A673 (cell line): ENCODE data around the gene TRIM41. TPM values are rescaled to one million over a fixed set of nuclear protein-coding genes. Genes with fewer than 3 reads are reported as not detected.

Experiments
- BruUV-seq: library from RNA; stranded (reverse); fragments of 400-500 nt; replicated peaks from 2 replicates; lab custom pipeline; 2021; lab: Mats Ljungman, UMichigan
- CTCF ChIA-PET: fragments of 300-600 bp; sonication (Branson Sonifier 250); formaldehyde crosslinking; loops from one replicate; lab custom pipeline; 2022; ENCODE audit warnings: antibody characterized with exemption; lab: Charles Lee
- POLR2A ChIA-PET: fragments of 300-600 bp; sonication (Branson Sonifier 250); formaldehyde crosslinking; loops from one replicate; lab custom pipeline; 2022; ENCODE audit warnings: antibody characterized with exemption; ENCODE audit not compliant: low non-redundant PET; lab: Charles Lee
- DNase-seq: peaks from one replicate; pipeline ENCODE4 v3.0.0-alpha.2; 2015; ENCODE audit warnings: low spot score
- H3K27ac ChIP-seq: fragments of 200-600 bp; sonication (generic); 2 replicates; pipeline ENCODE4 v1.5.1; 2016; ENCODE audit warnings: mixed run types, low read depth, mild to moderate bottlenecking, mixed read lengths, antibody characterized with exemption, low read length; ENCODE audit not compliant: poor library complexity, severe bottlenecking
- H3K27me3 ChIP-seq: fragments of 200-600 bp; sonication (generic); replicated peaks from 2 replicates; pipeline ENCODE4 v1.6.1; 2017; ENCODE audit warnings: mixed run types, low read depth, mild to moderate bottlenecking, mixed read lengths, antibody characterized with exemption, low read length; ENCODE audit not compliant: insufficient read depth, poor library complexity
- H3K36me3 ChIP-seq: fragments of 200-600 bp; sonication (generic); 2 replicates; pipeline ENCODE4 v1.6.1; 2016; ENCODE audit warnings: mixed run types, mild to moderate bottlenecking, mixed read lengths, antibody characterized with exemption, low read length; ENCODE audit not compliant: insufficient read depth, poor library complexity, severe bottlenecking
- H3K4me1 ChIP-seq: fragments of 200-600 bp; sonication (generic); 2 replicates; pipeline ENCODE4 v1.6.1; 2017; ENCODE audit warnings: mixed run types, mild to moderate bottlenecking, mixed read lengths, antibody characterized with exemption, low read length; ENCODE audit not compliant: insufficient read depth, poor library complexity, severe bottlenecking
- H3K4me3 ChIP-seq: fragments of 200-600 bp; sonication (generic); 2 replicates; pipeline ENCODE4 v1.5.1; 2016; ENCODE audit warnings: low read depth, mixed run types, mild to moderate bottlenecking, mixed read lengths, low read length; ENCODE audit not compliant: poor library complexity, severe bottlenecking
- H3K9me3 ChIP-seq: fragments of 200-600 bp; sonication (generic); 2 replicates; pipeline ENCODE4 v1.6.1; 2016; ENCODE audit warnings: mixed run types, low read depth, mild to moderate bottlenecking, mixed read lengths, antibody characterized with exemption, low read length; ENCODE audit not compliant: poor library complexity, severe bottlenecking
- EZH2 ChIP-seq: fragments of 200-600 bp; sonication (generic); IDR thresholded peaks from 2 replicates; pipeline ENCODE4 v1.6.1; 2017; ENCODE audit warnings: borderline replicate concordance, low read depth, mild to moderate bottlenecking, mixed read lengths, antibody characterized with exemption, low read length; ENCODE audit not compliant: poor library complexity, severe bottlenecking
- intact Hi-C: fragments of 100-400 bp; cut with micrococcal nuclease; formaldehyde crosslinking; loops from one replicate; pipeline ENCODE4 v1.10.0; 2022; ENCODE audit not compliant: unreplicated experiment
- total RNA-seq: library from RNA; stranded (reverse); gene quantifications from 2 replicates; pipeline ENCODE4 v1.2.3, GENCODE V29; 2021
- TF ChIP-seq, protein P1 (sequence below): fragments of 300-800, 200-600 bp; sonication (generic); conservative IDR thresholded peaks from 2 replicates; pipeline ENCODE4 v1.5.1; 2017; ENCODE audit warnings: low read depth, mild to moderate bottlenecking, antibody characterized with exemption, low read length, moderate library complexity, mixed read lengths

The TRIM41 gene
- total RNA-seq, 1 experiment from 2014 or later, result 24.6 TPM

GRCh38 chr5:181222630-181223057 is 437 bp upstream of the TRIM41 start:
- peak overlapping the region; percentile 83 for H3K4me3 ChIP-seq
- no TSS peak for BruUV-seq
- ChIA-PET CTCF (no interaction called here), POLR2A (no interaction called here)
- H3K27me3 ChIP-seq, result no peaks in the 10 kb centered on the region
- no peak for TF ChIP-seq EZH2
- TF ChIP-seq, protein P1, sequence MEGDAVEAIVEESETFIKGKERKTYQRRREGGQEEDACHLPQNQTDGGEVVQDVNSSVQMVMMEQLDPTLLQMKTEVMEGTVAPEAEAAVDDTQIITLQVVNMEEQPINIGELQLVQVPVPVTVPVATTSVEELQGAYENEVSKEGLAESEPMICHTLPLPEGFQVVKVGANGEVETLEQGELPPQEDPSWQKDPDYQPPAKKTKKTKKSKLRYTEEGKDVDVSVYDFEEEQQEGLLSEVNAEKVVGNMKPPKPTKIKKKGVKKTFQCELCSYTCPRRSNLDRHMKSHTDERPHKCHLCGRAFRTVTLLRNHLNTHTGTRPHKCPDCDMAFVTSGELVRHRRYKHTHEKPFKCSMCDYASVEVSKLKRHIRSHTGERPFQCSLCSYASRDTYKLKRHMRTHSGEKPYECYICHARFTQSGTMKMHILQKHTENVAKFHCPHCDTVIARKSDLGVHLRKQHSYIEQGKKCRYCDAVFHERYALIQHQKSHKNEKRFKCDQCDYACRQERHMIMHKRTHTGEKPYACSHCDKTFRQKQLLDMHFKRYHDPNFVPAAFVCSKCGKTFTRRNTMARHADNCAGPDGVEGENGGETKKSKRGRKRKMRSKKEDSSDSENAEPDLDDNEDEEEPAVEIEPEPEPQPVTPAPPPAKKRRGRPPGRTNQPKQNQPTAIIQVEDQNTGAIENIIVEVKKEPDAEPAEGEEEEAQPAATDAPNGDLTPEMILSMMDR, result 0 out of 2 replicates have a peak, but pooled peaks have one; percentile 10
- peaks cover 11% of the 10 kb centered on the region for H3K4me1 ChIP-seq
- H3K36me3 ChIP-seq, result no peaks in the 10 kb centered on the region
- intact Hi-C loops, result loop anchor here (1.0 kb wide), 2 partner anchors 22 to 33 kb away; no protein-coding TSS in a partner anchor
- peak; percentile 82 for DNase-seq
- H3K9me3 ChIP-seq, result no peaks in the 10 kb centered on the region
- H3K27ac ChIP-seq, result peak overlapping the region; percentile 96

DNA sequence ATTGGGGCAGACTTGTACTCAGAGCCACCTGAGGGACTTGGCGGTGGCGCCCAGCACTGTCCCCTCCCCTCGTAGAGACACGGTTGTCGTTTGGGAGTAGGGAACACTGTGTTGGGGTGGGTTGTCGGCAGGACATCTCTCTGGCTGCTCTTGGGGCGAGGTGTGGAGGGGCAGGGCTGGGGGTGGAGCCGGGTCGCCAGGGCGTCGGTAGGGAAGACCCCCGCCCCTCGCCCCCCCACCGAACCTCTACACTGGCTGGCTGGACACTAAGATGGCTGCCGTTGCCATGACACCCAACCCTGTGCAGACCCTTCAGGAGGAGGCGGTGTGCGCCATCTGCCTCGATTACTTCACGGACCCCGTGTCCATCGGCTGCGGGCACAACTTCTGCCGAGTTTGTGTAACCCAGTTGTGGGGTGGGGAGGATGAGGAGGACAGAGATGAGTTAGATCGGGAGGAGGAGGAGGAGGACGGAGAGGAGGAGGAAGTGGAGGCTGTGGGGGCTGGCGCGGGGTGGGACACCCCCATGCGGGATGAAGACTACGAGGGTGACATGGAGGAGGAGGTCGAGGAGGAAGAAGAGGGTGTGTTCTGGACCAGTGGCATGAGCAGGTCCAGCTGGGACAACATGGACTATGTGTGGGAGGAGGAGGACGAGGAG is 778 bp downstream of the TRIM41 start:
- Histone ChIP-seq H3K36me3 (no peaks in the 10 kb centered on the region), H3K27me3 (no peaks in the 10 kb centered on the region), H3K4me1 (peaks cover 11% of the 10 kb centered on the region), H3K4me3 (peak overlapping the region; percentile 83), H3K27ac (peak overlapping the region; percentile 96), H3K9me3 (no peaks in the 10 kb centered on the region)
- intact Hi-C loops, result loop anchor here (1.0 kb wide), 1 partner anchor 20 kb away; no protein-coding TSS in a partner anchor
- DNase-seq, result no peak
- no peak for TF ChIP-seq EZH2
- TF ChIP-seq, protein P1, result no peak
- ChIA-PET CTCF (interaction anchor here (1.0 kb wide), 1 partner anchor 17 kb away, joined by 3 read pairs; no protein-coding TSS in a partner anchor), POLR2A (no interaction called here)
- TSS peak; percentile 38 for BruUV-seq

- POLR2A ChIA-PET, result no interaction called here
- Histone ChIP-seq H3K4me3 (peak overlapping the region; percentile 83), H3K36me3 (no peaks in the 10 kb centered on the region), H3K9me3 (no peaks in the 10 kb centered on the region), H3K27me3 (no peaks in the 10 kb centered on the region), H3K4me1 (peaks cover 11% of the 10 kb centered on the region), H3K27ac (peak overlapping the region; percentile 96)
- DNase-seq, result no peak
- no peak for TF ChIP-seq EZH2
- TF ChIP-seq, protein P1, result no peak
- no TSS peak for BruUV-seq
- intact Hi-C loops, result no loop called here
- CTCF ChIA-PET, result no interaction called here
These were observed 1.5 kb downstream of the TRIM41 start for GRCh38 chr5:181224390-181225229.
